ENCODE results near the gene PALB2. TPM values are rescaled to one million over a fixed set of nuclear protein-coding genes. Genes with fewer than 3 reads are reported as not detected.

Gene PALB2
- total and polyA plus RNA-seq, 2 of the 13 experiments (the other 11 are each of a cell fraction or from before 2014, with no cell fraction given) = 12.1 to 40.9 TPM

DNA sequence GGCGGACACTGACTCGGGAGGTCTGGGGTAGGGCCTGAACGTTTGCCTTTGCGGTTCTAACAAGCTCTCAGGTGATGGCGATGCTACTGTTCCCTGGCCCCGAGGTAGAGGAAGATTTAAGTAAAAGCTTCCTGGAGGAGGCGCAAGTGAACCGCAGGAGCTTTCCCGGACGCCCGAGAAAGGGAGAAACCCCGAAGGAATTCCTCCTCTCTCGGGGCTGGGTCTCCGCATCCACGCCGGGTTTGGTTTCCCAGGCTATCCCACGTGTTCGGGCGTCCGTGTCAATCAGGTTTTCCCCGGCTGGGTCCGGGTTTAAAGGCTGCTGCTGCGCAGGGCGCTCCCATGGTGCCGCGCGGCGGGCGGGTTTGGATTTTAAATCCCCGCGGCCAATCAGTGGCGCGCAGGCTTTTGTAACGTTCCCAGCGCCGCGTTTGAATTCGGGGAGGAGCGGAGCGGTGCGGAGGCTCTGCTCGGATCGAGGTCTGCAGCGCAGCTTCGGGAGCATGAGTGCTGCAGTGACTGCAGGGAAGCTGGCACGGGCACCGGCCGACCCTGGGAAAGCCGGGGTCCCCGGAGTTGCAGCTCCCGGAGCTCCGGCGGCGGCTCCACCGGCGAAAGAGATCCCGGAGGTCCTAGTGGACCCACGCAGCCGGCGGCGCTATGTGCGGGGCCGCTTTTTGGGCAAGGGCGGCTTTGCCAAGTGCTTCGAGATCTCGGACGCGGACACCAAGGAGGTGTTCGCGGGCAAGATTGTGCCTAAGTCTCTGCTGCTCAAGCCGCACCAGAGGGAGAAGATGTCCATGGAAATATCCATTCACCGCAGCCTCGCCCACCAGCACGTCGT, 37.5 kb upstream of the PALB2 start, which contains the start of gene PLK1 (continued):
- no peak for TF ChIP-seq TBL1XR1 (IDR thresholded peaks at IDR 0.05; ENCODE audit: borderline replicate concordance, low read length, partially characterized antibody)
- peak; percentile 98 for TF ChIP-seq ZMYM4 (CRISPR knock-in tag; IDR thresholded peaks at IDR 0.05)
- peak; percentile 42; the same call in 1 of the 2 replicates for TF ChIP-seq ZNF746 (CRISPR knock-in tag; IDR thresholded peaks at IDR 0.05)
- TF ChIP-seq HOXA3 (CRISPR knock-in tag; IDR thresholded peaks at IDR 0.05) = peak; percentile 88
- TF ChIP-seq ZNF772 (CRISPR knock-in tag; IDR thresholded peaks at IDR 0.05) = peak; percentile 92
- peak; percentile 53 for TF ChIP-seq ZEB1 (IDR thresholded peaks at IDR 0.05; ENCODE audit: insufficient replicate concordance, low read depth)
- no peak for TF ChIP-seq ARNT (IDR thresholded peaks at IDR 0.05)
- peak; percentile 100 for TF ChIP-seq ZNF354B (CRISPR knock-in tag; IDR thresholded peaks at IDR 0.05)
- peak; percentile 96 for TF ChIP-seq HNRNPLL (IDR thresholded peaks at IDR 0.05; ENCODE audit: low read depth, low read length, poor library complexity, severe bottlenecking)
- no peak for TF ChIP-seq MTA3 (CRISPR knock-in tag; IDR thresholded peaks at IDR 0.05)
- 0 out of 2 replicates have a peak, but pooled peaks have one; percentile 37 for TF ChIP-seq ZBTB8A (CRISPR knock-in tag; IDR thresholded peaks at IDR 0.05; ENCODE audit: borderline replicate concordance, low read depth)
- TF ChIP-seq ZBTB34 (CRISPR knock-in tag; IDR thresholded peaks at IDR 0.05) = peak; percentile 99
- peak; percentile 82; the same call in 1 of the 2 replicates for TF ChIP-seq HIVEP1 (CRISPR knock-in tag; IDR thresholded peaks at IDR 0.05)
- peak; percentile 100 for TF ChIP-seq CSRNP1 (CRISPR knock-in tag; IDR thresholded peaks at IDR 0.05)
- TF ChIP-seq, protein P1, sequence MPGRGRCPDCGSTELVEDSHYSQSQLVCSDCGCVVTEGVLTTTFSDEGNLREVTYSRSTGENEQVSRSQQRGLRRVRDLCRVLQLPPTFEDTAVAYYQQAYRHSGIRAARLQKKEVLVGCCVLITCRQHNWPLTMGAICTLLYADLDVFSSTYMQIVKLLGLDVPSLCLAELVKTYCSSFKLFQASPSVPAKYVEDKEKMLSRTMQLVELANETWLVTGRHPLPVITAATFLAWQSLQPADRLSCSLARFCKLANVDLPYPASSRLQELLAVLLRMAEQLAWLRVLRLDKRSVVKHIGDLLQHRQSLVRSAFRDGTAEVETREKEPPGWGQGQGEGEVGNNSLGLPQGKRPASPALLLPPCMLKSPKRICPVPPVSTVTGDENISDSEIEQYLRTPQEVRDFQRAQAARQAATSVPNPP (CRISPR knock-in tag; IDR thresholded peaks at IDR 0.05) = peak; percentile 100
- no peak for TF ChIP-seq ZNF225 (CRISPR knock-in tag; IDR thresholded peaks at IDR 0.05)
- TF ChIP-seq MEIS1 (CRISPR knock-in tag; IDR thresholded peaks at IDR 0.05; ENCODE audit: borderline replicate concordance) = peak; percentile 94; the same call in 1 of the 2 replicates
- no peak for TF ChIP-seq PHF20 (CRISPR knock-in tag; IDR thresholded peaks at IDR 0.05)
- TF ChIP-seq TCF7 (IDR thresholded peaks at IDR 0.05; ENCODE audit: low read depth) = no peak; the same call in 1 of the 2 replicates
- TF ChIP-seq RBM22 (optimal IDR thresholded peaks at IDR 0.05; ENCODE audit: low read length) = peak; percentile 80
- TF ChIP-seq ATF7-NPFF (CRISPR knock-in tag; IDR thresholded peaks at IDR 0.05; ENCODE audit: low read depth) = peak; percentile 100
- peak; percentile 85; the same call in 1 of the 2 replicates for TF ChIP-seq PCBP1 (IDR thresholded peaks at IDR 0.05; ENCODE audit: borderline replicate concordance, low read depth, low read length)
- TF ChIP-seq ZNF124 (CRISPR knock-in tag; IDR thresholded peaks at IDR 0.05) = peak; percentile 94
- TF ChIP-seq KDM4B (CRISPR knock-in tag; IDR thresholded peaks at IDR 0.05) = peak; percentile 30; the same call in 1 of the 2 replicates
- TF ChIP-seq ZNF160 (CRISPR knock-in tag; IDR thresholded peaks at IDR 0.05) = peak; percentile 99; the same call in 1 of the 2 replicates
- TF ChIP-seq RFX1 (IDR thresholded peaks at IDR 0.05) = no peak
- TF ChIP-seq ZNF773 (CRISPR knock-in tag; IDR thresholded peaks at IDR 0.05; ENCODE audit: borderline replicate concordance) = peak; percentile 11; the same call in 1 of the 2 replicates
- peak; percentile 61; the same call in 1 of the 2 replicates for TF ChIP-seq BCL6 (CRISPR knock-in tag; IDR thresholded peaks at IDR 0.05)

Data from HepG2 (cell line).